Measurements from ENCODE around the gene RNF215.
"Not testable (repeated sequence)": the region's sequence is repeated elsewhere in the genome, so short reads cannot be mapped to it uniquely, and the experiment has no call there.

RNF215 gene

GRCh38 chr22:30357650-30358215 is 29.5 kb downstream of the RNF215 start:
- no peak for DNase-seq (ENCODE audit: low read depth)

- no peak for DNase-seq (ENCODE audit: low read depth)
These were observed 30.0 kb downstream of the RNF215 start for GRCh38 chr22:30357236-30357570.

DNA sequence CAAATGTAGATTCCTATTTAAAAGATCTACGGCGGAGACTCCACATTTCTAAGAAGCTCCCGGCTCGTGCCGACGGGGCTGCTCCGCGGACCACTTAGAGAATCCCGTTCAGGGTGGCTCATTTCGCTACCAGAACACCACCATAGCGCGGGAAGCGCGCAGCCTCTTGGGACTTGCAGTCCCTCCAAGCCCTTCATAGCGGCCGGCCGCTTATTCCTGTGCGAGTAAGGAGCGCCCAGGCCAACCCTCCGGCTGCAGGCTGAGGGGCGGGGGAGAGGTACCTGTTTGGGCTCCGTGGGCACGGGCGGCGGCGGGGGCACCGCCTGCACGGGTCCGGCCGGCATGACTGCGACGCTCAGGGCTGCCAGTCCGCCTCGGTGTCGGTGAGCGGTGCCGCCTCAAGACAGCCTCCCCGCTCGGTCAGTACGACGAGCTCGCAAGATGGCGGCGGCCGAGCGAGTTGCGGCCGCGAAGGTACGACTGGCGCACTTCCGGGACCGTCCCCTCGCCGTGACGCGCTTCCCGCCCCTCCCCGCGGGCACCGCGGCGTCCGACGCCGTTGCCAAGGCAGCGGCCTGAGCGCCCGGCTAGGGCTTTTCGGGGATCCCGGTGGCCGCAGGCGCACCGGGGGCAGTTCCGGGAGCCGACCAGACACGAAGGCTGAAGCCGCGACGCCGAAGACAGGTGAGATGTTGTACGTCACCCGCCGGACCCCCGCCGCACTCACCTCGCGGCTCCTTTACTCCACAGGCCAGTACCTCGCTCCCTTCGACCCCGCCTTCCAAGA is 30.6 kb downstream of the RNF215 start, which contains the start of the genes CCDC157 and SF3A1:
Gene CCDC157 (plus strand): TSS at position 559 of the 787 bp plus-strand sequence. CDS start 8,994 bp downstream, outside the sequence.
Gene SF3A1 (minus strand): TSS at position 446 of the 787 bp plus-strand sequence. CDS start 102 bp downstream, at position 344.
- peak; percentile 71 for DNase-seq (ENCODE audit: low read depth)

GRCh38 chr22:30354644-30355043 is 32.6 kb downstream of the RNF215 start:
- no peak for DNase-seq (ENCODE audit: low read depth)

GRCh38 chr22:30351226-30351625 is 36.0 kb downstream of the RNF215 start:
- no peak for DNase-seq (ENCODE audit: low read depth)

- DNase-seq (ENCODE audit: low read depth): no peak
These were observed 38.4 kb downstream of the RNF215 start for GRCh38 chr22:30348809-30349208.

GRCh38 chr22:30348404-30348803 is 38.8 kb downstream of the RNF215 start:
- DNase-seq (ENCODE audit: low read depth): no peak

- no peak for DNase-seq (ENCODE audit: low read depth)
These were observed 39.8 kb downstream of the RNF215 start for GRCh38 chr22:30347255-30347892.

- no peak for DNase-seq (ENCODE audit: low read depth)
These were observed 42.6 kb downstream of the RNF215 start for GRCh38 chr22:30344447-30345200.

GRCh38 chr22:30340911-30341685 is 46.1 kb downstream of the RNF215 start:
- no peak for DNase-seq (ENCODE audit: low read depth)

- no peak for DNase-seq (ENCODE audit: low read depth)
These were observed 48.4 kb downstream of the RNF215 start for GRCh38 chr22:30338802-30339201.

GRCh38 chr22:30338341-30338740 is 48.9 kb downstream of the RNF215 start:
- not testable (repeated sequence) for DNase-seq (ENCODE audit: low read depth)

DNA sequence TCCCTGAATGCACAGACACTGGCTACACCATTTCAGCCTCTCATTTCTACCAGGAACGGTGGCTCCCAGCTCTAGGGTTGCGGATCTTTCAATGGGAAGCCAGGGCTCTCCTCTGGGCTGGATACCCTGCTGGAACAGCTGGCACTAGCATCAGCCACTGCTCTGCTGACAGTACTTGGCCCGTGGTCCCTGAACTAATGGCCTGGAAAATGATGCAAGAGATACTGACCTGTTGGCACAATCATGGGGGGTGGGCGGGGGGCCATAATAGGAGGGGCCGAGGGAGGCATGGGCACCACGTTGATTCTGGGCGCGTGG is 49.8 kb downstream of the RNF215 start:
- DNase-seq (ENCODE audit: low read depth): no peak

DNA sequence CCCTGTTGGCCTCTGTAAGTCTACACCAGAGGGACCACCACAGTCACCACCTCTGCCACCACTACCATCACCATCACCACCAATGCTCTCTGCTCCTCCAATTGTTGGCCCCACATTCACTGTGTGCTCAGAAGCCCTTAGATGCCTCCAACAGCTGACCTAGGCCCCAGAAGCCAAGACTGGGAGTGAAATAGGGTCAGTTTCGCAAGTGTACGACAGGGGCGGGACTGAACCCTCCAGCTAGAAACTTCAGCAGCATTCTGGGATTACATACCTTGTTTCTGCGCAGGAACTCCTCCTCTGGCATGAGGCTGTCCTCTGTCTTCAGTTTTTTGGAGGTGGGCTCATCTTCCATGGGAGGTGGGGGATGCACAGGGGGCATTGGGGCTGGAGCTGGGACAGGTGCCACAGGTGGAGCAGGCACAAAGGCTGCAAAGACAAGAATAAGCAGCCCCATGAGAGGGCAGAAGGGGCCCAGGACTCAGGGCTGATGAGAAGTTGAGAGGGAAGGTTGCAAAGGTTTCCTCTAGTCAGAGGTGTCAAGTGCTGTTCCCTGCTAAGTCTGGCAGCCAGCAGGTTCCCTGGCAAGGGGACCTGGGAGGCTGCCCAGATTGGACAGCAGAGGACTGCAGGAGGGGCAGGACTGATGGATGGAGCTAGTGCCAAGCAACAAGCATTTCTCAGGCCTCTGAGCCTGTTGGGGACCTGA is 50.3 kb downstream of the RNF215 start:
- DNase-seq (ENCODE audit: low read depth): no peak

GRCh38 chr22:30335236-30335635 is 52.0 kb downstream of the RNF215 start:
- DNase-seq (ENCODE audit: low read depth): no peak

DNA sequence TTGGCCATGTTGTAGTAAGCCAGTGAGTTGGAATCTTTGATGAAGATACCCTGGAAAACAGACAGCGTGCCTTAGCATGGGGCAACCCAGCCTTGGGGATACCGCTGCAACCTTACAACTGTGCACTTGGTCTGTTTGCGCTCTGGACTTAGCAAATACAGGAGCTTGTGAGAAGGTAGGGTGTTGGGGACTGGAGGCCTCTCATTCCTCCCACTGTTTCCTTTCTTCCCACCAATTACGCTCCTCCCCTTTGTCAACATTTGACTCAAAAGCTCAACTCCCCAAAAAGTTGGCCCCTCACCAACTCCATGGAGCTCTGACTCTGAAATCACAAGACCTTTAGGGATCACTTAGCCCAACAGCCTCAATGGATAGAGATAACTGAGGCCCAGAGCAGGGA is 52.6 kb downstream of the RNF215 start:
- DNase-seq (ENCODE audit: low read depth): no peak

- DNase-seq (ENCODE audit: low read depth): no peak
These were observed 53.5 kb downstream of the RNF215 start for GRCh38 chr22:30333707-30334087.

DNA sequence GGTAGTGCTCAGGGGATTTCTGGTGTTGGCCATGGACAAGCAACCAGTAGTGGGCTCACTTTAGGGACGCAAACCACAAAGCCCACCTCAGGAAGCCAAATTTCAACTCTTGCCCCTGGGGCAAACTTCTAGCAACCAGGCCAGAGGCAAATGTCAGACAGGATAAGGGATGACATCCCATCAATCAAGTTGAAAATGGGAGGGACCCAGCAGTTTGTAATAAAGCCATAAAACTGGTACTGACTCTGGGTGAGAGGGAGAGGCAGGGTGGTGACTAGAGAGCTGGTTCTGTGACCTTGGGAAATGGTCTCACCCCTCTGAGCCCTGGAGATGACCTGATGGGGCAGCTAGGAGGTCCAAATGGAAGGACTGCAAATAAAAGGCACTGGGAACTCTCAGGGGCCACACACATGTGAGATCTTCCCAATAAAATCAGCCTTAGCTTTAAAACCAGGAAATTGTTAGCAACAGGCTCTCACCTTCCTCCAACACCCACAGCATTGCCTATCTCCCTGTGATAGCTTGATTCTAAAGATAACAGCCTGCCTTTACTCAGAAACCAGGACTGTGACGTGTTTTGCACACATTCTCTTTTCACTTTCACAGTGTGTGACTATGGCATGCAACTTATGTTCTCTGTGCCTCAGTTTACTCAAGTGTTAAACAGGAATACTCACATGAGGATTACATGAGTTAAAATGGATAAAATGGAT is 54.1 kb downstream of the RNF215 start:
- DNase-seq (ENCODE audit: low read depth): no peak

DNA sequence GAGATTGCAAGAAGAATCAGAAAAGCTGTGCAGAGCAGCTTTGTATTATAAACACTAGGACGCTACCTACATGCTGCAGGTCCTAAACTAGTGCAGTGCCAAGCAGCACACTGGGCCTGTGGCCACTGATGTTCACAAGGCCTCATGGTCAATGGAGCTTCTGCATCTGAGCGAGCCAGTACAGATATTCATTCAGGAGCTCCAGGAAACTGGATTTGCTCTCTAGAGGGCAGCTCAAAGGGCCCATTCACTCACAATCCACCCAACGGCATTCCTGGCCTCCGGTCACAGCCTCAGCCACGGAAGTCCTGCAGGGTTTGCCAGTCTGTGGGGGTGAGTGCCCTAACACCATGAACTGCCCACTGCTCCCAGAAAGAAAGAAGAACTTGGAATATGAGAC is 54.7 kb downstream of the RNF215 start:
- DNase-seq (ENCODE audit: low read depth): no peak
